22Rv1 (cell line): ENCODE results near the gene AHCY.
"Not testable (repeated sequence)": the region's sequence is repeated elsewhere in the genome, so short reads cannot be mapped to it uniquely, and the experiment has no call there.

Experiments
- H3K27ac ChIP-seq: fragments of 450-650 bp; 2 replicates; pipeline ENCODE4 v1.5.1; 2017
- ZFX ChIP-seq: fragments of 450-650 bp; IDR thresholded peaks from 2 replicates; pipeline ENCODE4 v1.6.1; 2017; ENCODE audit warnings: antibody characterized with exemption, borderline replicate concordance
- TF ChIP-seq, protein P1 (sequence below): fragments of 450-650 bp; IDR thresholded peaks from 2 replicates; pipeline ENCODE4 v1.5.1; 2017; ENCODE audit warnings: mild to moderate bottlenecking

Gene AHCY

DNA sequence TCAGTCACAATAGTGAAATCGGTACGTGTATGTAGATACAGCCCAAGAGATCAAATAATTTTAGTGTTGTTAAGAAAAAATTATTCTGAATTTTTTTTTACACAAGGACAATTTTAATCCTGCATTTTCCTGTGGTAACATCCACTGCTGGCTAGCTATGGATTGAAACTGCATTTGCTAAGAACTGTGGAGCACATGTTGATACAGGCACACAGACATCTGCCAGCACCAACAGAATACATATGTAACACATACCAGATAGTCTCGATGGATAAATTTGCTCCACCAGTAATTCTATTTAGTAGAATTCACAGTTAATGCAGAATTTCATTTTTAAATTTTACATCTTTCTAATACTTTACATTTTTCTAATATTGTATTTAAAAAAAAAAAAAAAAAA is 59.8 kb downstream of the AHCY start:
- no peak overlapping the region for H3K27ac ChIP-seq
- TF ChIP-seq, protein P1, sequence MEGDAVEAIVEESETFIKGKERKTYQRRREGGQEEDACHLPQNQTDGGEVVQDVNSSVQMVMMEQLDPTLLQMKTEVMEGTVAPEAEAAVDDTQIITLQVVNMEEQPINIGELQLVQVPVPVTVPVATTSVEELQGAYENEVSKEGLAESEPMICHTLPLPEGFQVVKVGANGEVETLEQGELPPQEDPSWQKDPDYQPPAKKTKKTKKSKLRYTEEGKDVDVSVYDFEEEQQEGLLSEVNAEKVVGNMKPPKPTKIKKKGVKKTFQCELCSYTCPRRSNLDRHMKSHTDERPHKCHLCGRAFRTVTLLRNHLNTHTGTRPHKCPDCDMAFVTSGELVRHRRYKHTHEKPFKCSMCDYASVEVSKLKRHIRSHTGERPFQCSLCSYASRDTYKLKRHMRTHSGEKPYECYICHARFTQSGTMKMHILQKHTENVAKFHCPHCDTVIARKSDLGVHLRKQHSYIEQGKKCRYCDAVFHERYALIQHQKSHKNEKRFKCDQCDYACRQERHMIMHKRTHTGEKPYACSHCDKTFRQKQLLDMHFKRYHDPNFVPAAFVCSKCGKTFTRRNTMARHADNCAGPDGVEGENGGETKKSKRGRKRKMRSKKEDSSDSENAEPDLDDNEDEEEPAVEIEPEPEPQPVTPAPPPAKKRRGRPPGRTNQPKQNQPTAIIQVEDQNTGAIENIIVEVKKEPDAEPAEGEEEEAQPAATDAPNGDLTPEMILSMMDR, result no peak
- no peak for TF ChIP-seq ZFX

DNA sequence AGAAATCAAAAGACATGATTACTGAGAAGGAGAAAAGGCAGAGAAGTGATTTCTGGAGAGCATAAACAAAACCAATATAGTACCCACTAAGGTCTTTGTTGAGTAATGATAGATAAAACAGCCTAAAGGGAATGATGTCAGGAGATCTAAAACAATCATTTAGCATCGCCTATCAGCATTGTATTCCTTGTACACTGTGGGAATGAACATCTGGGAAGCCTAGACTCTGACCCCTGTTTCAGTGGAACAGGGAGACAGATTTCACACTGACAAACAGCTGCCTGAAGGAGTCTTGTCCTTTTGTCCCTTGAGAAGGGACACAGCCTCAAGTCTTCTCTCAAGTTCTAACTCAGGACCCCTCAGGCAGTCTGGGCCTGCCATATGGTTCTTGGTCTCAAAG is 60.3 kb downstream of the AHCY start:
- TF ChIP-seq, protein P1, result no peak
- TF ChIP-seq ZFX, result no peak
- no peak overlapping the region for H3K27ac ChIP-seq

DNA sequence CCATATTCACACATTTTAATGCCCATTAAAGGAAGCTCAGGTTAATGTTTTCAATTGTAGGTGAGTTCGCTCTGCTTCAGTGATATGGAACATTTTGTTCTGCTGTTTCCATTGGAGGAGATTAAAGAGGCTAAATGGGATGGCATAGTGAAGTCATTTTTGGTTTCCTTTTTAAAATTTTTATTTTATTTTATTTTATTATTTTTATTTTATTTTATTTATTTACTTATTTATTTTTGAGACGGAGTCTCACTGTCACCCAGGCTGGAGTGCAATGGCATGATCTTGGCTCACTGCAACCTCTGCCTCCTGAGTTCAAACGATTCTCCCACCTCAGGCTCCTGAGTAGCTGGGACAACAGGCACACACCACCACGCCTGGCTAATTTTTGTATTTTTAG is 61.1 kb downstream of the AHCY start:
- not testable (repeated sequence) for H3K27ac ChIP-seq

DNA sequence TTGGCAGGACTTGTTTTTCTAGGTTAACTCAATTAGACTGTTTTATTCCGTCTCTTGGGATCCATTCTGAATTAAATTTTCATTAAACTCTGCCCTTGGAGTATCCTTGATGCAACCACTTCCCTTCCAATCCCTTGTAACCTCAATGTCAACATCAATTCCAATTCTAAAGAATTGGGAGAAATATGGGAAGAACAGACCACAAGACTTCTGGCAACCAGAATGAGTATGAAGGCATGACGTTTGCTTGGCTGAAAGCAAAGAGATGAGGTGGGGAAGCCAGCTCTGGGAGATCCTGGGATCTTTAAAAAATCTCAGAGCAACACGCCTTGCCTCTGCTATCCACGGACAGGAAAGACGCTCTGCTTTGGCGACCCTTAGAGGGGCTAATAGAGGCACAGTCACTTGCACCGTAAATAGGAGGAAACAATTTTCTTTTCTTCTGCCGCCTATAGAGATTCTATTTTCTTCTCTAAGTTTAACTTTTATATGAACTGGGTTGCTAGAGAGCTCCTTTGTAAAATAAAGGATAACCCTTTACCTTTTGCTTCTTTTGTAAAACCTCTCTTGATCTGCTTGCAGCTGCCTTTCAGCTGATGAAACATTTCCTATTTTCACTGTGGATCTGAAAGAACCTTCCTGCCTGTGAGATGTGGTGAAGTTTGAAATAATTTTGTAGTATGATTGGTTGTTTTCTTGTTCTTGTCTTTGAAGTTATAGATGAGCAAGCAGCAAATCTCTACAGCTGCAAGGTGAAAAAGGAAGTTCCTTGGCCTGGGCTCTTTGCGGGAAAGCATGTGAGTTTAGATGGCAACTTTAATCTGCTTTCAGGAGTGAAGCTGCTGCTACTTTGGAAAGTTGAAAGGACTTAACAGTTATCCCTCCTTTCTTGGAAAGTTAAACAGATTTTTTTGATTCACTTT is 62.2 kb downstream of the AHCY start, which contains the start of gene ASIP:
ASIP (plus strand) TSS at position 731 of the 923 bp plus-strand sequence. CDS start 18,952 bp downstream, outside the sequence.
- H3K27ac ChIP-seq, result no peak within 1 kb of the TSS
- TF ChIP-seq, protein P1, result no peak
- TF ChIP-seq ZFX, result no peak

DNA sequence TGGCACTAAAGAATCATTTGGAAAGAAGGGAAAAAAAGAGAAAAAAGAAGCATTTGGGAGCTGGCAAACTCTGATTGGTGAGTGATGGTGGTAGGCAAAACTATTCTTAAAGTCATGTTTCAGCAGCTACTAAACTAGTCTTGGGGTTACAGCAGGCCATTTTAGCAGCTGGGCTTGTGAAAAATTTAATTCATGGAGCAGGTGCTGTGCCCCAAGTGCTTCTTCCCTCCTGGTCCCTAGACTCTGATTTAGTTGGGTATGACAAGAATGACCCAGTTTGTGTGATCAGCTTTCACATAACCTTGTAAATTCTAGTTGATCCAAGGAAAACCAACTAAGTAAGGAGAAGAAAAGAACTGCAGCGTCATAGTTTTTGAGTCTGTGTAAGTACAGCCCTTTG is 63.0 kb downstream of the AHCY start:
- no peak overlapping the region for H3K27ac ChIP-seq
- TF ChIP-seq, protein P1, result no peak
- TF ChIP-seq ZFX, result no peak

DNA sequence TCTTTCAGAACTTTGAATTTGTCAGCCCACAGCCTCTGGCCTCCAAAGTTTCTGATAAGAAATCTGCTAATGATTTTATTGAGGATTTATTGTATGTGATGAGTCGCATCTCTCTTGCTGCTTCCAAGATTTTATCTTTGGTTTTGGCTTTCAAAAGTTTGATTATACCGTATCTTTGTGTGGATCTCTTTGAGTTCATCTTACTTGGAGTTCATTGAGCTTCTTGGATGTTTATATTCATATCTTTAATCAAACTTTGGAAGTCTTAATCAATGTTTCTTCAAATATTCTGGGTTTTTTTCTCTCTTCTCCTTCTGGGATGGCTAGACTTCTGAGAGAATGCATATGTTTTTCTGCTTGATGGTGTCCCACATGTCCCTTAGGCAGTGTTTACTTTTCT is 65.2 kb downstream of the AHCY start:
- H3K27ac ChIP-seq, result no peak overlapping the region
- TF ChIP-seq ZFX, result no peak
- TF ChIP-seq, protein P1, result no peak

DNA sequence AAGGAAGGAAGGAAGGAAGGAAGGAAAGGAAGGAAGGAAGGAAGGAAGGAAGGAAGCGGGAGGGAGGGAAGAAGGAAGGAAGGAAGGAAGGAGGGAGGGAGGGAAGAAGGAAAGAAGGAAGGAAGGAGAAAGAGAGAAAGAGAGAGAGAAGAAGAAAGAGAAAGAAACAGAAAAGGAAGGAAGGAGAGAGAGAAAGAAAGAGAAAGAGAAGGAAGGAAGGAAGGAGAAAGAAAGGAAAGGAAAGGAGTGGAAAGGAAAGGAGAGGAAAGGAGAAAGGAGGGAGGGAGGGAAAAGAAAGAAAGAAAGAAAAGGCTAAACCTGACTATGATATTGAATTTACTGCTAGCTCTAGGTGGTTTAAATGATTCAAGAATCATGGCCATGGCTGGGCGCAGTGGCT is 67.3 kb downstream of the AHCY start:
- TF ChIP-seq, protein P1, result no peak
- no peak for TF ChIP-seq ZFX
- H3K27ac ChIP-seq, result no peak overlapping the region

DNA sequence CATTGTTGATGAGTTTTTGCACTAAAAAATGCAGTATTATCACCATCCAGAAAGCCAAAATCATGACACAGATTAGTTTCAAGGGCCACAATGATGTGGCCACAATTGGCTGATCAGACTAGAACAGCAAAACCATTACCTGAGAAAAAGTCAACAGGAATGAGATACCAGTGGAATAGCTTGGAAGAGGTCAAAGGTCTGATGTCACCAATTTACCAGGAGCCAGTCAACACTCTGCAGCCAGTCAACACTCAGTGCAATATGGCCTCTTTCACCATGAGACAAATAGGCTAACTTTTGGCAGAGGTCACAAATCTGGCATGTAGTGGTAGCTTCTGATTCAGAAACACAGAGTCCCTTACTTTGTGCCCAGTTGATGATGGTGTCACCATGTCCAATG is 69.5 kb downstream of the AHCY start:
- H3K27ac ChIP-seq, result no peak overlapping the region
- TF ChIP-seq, protein P1, result no peak
- no peak for TF ChIP-seq ZFX
